ENCODE measurements around the gene UBE2N.
"Not testable (repeated sequence)": the region's sequence is repeated elsewhere in the genome, so short reads cannot be mapped to it uniquely, and the experiment has no call there.

Gene UBE2N

GRCh38 chr12:93417967-93418480 is 23.7 kb downstream of the UBE2N start:
- TF ChIP-seq CTCF (IDR thresholded peaks at IDR 0.05; ENCODE audit: insufficient read depth, low read length, poor library complexity, severe bottlenecking) (no peak), EZH2phosphoT487 (conservative IDR thresholded peaks at IDR 0.05; ENCODE audit: low read length) (no peak)
- Histone ChIP-seq H3K27ac (ENCODE audit: low read depth, low read length) (no peak overlapping the region), H3F3A (ENCODE audit: insufficient read depth) (peaks cover 21% of the 10 kb centered on the region; the same call in 1 of the 2 replicates), H3K9me3 (ENCODE audit: insufficient read depth, low read length) (no peaks in the 10 kb centered on the region), H3K27me3 (ENCODE audit: low read length) (no peaks in the 10 kb centered on the region), H2AFZ (ENCODE audit: low read depth, low read length, severe bottlenecking) (no peak overlapping the region), H3K9ac (ENCODE audit: low read length) (no peak overlapping the region), H3K4me2 (ENCODE audit: low read depth, low read length, poor library complexity, severe bottlenecking) (no peak overlapping the region), H3K9me2 (replicated peaks; ENCODE audit: insufficient read depth, low read length) (no peaks in the 10 kb centered on the region), H3K4me3 (ENCODE audit: insufficient read depth, low read length, poor library complexity, severe bottlenecking) (no peak overlapping the region), H3K79me2 (ENCODE audit: insufficient read depth, low read length) (peaks cover 99% of the 10 kb centered on the region), H3K36me3 (ENCODE audit: low read length) (no peaks in the 10 kb centered on the region), H4K20me1 (ENCODE audit: low read depth, low read length) (peaks cover 74% of the 10 kb centered on the region)

GRCh38 chr12:93415723-93416464 is 25.9 kb downstream of the UBE2N start:
- Histone ChIP-seq H3K27me3 (ENCODE audit: low read length) (no peaks in the 10 kb centered on the region), H3K79me2 (ENCODE audit: insufficient read depth, low read length) (peaks cover 99% of the 10 kb centered on the region), H3K9me2 (replicated peaks; ENCODE audit: insufficient read depth, low read length) (no peaks in the 10 kb centered on the region), H3K9ac (ENCODE audit: low read length) (no peak overlapping the region), H3F3A (ENCODE audit: insufficient read depth) (peaks cover 19% of the 10 kb centered on the region; the same call in 1 of the 2 replicates), H4K20me1 (ENCODE audit: low read depth, low read length) (peaks cover 74% of the 10 kb centered on the region), H3K4me2 (ENCODE audit: low read depth, low read length, poor library complexity, severe bottlenecking) (no peak overlapping the region), H3K4me3 (ENCODE audit: insufficient read depth, low read length, poor library complexity, severe bottlenecking) (no peak overlapping the region), H3K27ac (ENCODE audit: low read depth, low read length) (no peak overlapping the region), H3K9me3 (ENCODE audit: insufficient read depth, low read length) (no peaks in the 10 kb centered on the region), H3K36me3 (ENCODE audit: low read length) (no peaks in the 10 kb centered on the region), H2AFZ (ENCODE audit: low read depth, low read length, severe bottlenecking) (no peak overlapping the region)
- TF ChIP-seq EZH2phosphoT487 (conservative IDR thresholded peaks at IDR 0.05; ENCODE audit: low read length) (no peak), CTCF (IDR thresholded peaks at IDR 0.05; ENCODE audit: insufficient read depth, low read length, poor library complexity, severe bottlenecking) (no peak)

GRCh38 chr12:93413064-93413463 is 28.7 kb downstream of the UBE2N start:
- no peaks in the 10 kb centered on the region for H3K9me3 ChIP-seq (ENCODE audit: insufficient read depth, low read length)
- H3K9me2 ChIP-seq (replicated peaks; ENCODE audit: insufficient read depth, low read length): no peaks in the 10 kb centered on the region
- H3K79me2 ChIP-seq (ENCODE audit: insufficient read depth, low read length): peaks cover 81% of the 10 kb centered on the region
- H3K27me3 ChIP-seq (ENCODE audit: low read length): no peaks in the 10 kb centered on the region
- H3K4me3 ChIP-seq (ENCODE audit: insufficient read depth, low read length, poor library complexity, severe bottlenecking): no peak overlapping the region
- peaks cover 59% of the 10 kb centered on the region for H4K20me1 ChIP-seq (ENCODE audit: low read depth, low read length)
- no peak overlapping the region for H3K9ac ChIP-seq (ENCODE audit: low read length)
- H3K27ac ChIP-seq (ENCODE audit: low read depth, low read length): no peak overlapping the region
- TF ChIP-seq CTCF (IDR thresholded peaks at IDR 0.05; ENCODE audit: insufficient read depth, low read length, poor library complexity, severe bottlenecking) (no peak), EZH2phosphoT487 (conservative IDR thresholded peaks at IDR 0.05; ENCODE audit: low read length) (no peak)
- no peak overlapping the region for H3K4me2 ChIP-seq (ENCODE audit: low read depth, low read length, poor library complexity, severe bottlenecking)
- H3K36me3 ChIP-seq (ENCODE audit: low read length): peaks cover 16% of the 10 kb centered on the region; the same call in 1 of the 2 replicates
- peaks cover 4% of the 10 kb centered on the region; the same call in 1 of the 2 replicates for H3F3A ChIP-seq (ENCODE audit: insufficient read depth)
- H2AFZ ChIP-seq (ENCODE audit: low read depth, low read length, severe bottlenecking): no peak overlapping the region

- H2AFZ ChIP-seq (ENCODE audit: low read depth, low read length, severe bottlenecking); H3K27ac ChIP-seq (ENCODE audit: low read depth, low read length); H3K9me3 ChIP-seq (ENCODE audit: insufficient read depth, low read length); H3K9me2 ChIP-seq (replicated peaks; ENCODE audit: insufficient read depth, low read length); H3K4me3 ChIP-seq (ENCODE audit: insufficient read depth, low read length, poor library complexity, severe bottlenecking); H3K27me3 ChIP-seq (ENCODE audit: low read length); H3K4me2 ChIP-seq (ENCODE audit: low read depth, low read length, poor library complexity, severe bottlenecking); H3K9ac ChIP-seq (ENCODE audit: low read length); H3F3A ChIP-seq (ENCODE audit: insufficient read depth): not testable (repeated sequence)
- peaks cover 16% of the 10 kb centered on the region; the same call in 1 of the 2 replicates for H3K36me3 ChIP-seq (ENCODE audit: low read length)
- H3K79me2 ChIP-seq (ENCODE audit: insufficient read depth, low read length): peaks cover 74% of the 10 kb centered on the region
- H4K20me1 ChIP-seq (ENCODE audit: low read depth, low read length): peaks cover 54% of the 10 kb centered on the region
These were observed 29.4 kb downstream of the UBE2N start for GRCh38 chr12:93412396-93412795.

- H3K27ac ChIP-seq (ENCODE audit: low read depth, low read length); H3K4me2 ChIP-seq (ENCODE audit: low read depth, low read length, poor library complexity, severe bottlenecking); H3F3A ChIP-seq (ENCODE audit: insufficient read depth); H3K27me3 ChIP-seq (ENCODE audit: low read length); H3K9me3 ChIP-seq (ENCODE audit: insufficient read depth, low read length); H3K9ac ChIP-seq (ENCODE audit: low read length); H3K4me3 ChIP-seq (ENCODE audit: insufficient read depth, low read length, poor library complexity, severe bottlenecking); H3K9me2 ChIP-seq (replicated peaks; ENCODE audit: insufficient read depth, low read length); H2AFZ ChIP-seq (ENCODE audit: low read depth, low read length, severe bottlenecking): not testable (repeated sequence)
- Histone ChIP-seq H4K20me1 (ENCODE audit: low read depth, low read length) (peaks cover 43% of the 10 kb centered on the region), H3K36me3 (ENCODE audit: low read length) (peaks cover 22% of the 10 kb centered on the region; the same call in 1 of the 2 replicates), H3K79me2 (ENCODE audit: insufficient read depth, low read length) (peaks cover 61% of the 10 kb centered on the region)
These were observed 30.7 kb downstream of the UBE2N start for GRCh38 chr12:93411060-93411459.
